HG03175 (cell line): Measurements from ENCODE around the gene PITPNB.

Experiments used
- ATAC-seq: cut with Tn5 transposase; IDR thresholded peaks from one replicate; pipeline ENCODE4 v1.9.1; 2021; ENCODE audit warnings: mild to moderate bottlenecking, moderate library complexity; ENCODE audit not compliant: unreplicated experiment

Gene PITPNB

DNA sequence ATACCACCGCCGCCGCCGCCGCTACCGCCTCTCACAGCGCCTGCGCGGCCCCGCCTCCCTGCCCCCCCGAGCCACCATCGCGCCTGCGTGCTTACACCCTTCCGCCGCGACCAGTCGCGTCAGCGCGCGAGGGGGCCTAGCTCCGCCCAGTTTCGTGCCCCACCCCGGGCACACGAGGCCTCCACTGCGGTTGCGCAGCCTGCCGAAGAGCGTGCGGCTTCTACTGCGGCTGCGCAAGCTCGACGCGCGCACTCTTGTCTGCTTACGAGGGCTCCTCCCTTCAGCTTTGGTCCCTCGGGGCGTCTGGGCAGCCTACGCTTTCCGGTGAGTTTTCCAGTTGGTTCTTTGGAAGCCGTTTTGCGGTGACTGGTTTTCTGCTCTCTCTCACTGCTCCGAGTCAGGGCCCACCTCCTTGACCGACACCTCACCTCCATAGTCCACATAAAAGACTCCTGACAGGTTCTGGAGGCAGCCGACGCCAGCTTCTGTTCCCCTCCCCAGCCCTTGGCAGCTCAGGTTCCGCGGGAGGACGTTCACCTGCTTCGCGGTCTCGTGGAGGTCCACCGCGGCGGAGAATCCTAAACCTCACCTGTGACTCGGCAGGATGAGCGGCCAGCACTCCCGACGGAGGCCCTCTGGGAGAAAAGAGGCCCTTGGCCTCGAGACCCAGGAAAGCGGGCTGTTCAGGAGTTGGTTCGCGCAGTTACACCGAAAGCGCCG, at the start of gene PITPNB:
Gene PITPNB (minus strand): TSS at position 35 of the 720 bp plus-strand sequence. CDS start 65 bp downstream, outside the sequence.
- ATAC-seq, result peak; percentile 81

- ATAC-seq, result no peak
Observed at GRCh38 chr22:27966168-27967064, 47.4 kb upstream of the PITPNB start.

GRCh38 chr22:27962268-27963044, 43.4 kb upstream of the PITPNB start:
- no peak for ATAC-seq

GRCh38 chr22:27961680-27962079, 42.6 kb upstream of the PITPNB start:
- no peak for ATAC-seq

DNA sequence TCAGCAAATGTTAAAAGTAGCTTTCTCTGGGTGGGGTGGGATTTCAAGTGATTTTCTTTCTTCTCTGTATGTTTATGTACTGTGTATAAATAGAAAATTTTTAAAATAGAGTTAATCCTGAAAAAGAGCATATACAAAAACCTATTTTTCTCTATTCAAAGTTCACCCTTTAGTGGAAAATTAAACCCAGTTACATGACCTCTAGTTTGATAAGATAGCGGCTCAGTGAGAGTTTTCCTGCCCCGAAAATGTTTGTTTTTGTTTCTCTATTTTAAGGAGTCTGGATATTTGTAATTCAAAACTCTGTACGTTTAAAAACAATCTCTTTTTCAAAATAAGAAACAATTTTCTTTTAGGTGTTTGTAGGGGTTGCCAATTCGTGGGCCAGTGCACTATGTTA, 42.1 kb upstream of the PITPNB start:
- ATAC-seq, result no peak

DNA sequence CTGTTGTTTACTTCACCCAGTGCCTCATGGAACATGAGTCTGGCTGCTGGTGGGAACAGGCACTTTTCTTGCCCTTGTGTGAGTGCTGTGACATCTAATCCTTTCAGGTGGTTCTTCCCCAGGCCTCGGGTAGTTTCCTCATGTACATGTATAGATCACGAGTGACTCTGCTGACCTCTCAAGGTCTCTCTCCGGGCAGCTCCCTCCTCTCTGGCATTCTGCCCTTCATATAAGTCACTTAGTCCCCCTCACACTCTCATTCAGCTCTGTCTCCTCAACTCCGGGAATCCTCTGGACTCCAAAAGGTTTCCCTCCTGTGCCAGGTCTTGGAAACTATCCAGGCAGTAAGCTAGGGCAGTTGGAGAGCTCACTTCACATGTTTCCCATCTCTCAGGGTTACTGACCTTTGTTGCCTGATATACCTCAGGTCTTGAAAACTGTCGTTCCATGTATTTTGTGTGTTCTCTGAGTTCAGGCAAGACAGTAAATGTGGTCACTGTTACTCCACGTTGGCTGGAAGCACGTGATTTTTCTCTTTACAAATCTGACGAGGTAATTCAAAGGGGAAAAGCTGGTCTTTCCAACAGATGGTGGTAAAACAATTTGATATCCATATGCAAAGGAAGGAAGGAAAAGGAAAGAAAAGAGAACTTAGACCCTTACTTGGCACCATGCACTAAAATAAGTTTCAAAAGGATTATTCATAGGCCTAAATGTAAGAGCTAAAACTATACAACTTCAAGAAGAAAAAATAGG, 40.5 kb upstream of the PITPNB start:
- ATAC-seq, result no peak

- no peak for ATAC-seq
Observed at GRCh38 chr22:27952779-27953178, 33.7 kb upstream of the PITPNB start.

DNA sequence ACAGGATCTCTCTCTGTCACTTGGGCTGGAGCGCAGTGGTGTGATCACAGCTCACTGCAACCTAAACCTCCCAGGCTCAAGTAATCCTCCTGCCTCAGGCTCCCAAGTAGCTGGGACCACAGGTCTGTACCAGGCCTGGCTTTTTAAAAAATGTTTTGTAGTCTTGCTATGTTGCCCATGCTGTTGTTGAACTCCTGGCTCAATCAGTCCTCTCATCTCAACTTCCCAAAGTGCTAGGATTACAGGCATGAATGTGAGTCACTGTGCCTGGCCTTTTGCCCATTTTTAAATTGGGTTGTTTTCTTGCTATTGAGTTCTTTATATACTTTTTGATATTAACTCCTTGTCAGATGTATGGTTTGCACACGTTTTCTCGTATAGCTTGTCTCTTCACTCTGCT, 33.0 kb upstream of the PITPNB start:
- ATAC-seq, result no peak

- no peak for ATAC-seq
Observed at GRCh38 chr22:27949421-27949820, 30.4 kb upstream of the PITPNB start.

DNA sequence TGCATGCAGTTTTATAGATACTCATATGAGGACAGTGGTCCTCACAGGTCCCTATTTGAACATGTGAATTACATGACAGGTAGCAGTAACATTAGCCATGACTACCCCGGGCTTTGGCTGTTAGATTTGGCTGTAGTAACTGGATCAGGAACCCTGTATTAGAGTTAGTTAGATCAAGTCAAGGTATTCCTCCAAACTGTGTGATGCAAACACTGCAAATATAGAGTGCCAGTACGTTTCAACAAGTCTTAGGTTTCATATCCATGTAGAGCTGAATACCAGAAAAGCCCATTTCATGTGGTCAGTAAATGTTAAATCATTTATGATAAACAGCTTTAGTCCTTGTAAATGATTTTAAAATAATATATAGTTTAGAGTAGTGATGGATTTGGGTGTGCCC, 29.5 kb upstream of the PITPNB start:
- ATAC-seq, result no peak

GRCh38 chr22:27947448-27947847, 28.4 kb upstream of the PITPNB start:
- ATAC-seq, result no peak

GRCh38 chr22:27941143-27941542, 22.1 kb upstream of the PITPNB start:
- ATAC-seq, result no peak

- ATAC-seq, result no peak
Observed at GRCh38 chr22:27937453-27937852, 18.4 kb upstream of the PITPNB start.

GRCh38 chr22:27935897-27936296, 16.8 kb upstream of the PITPNB start:
- ATAC-seq, result no peak

DNA sequence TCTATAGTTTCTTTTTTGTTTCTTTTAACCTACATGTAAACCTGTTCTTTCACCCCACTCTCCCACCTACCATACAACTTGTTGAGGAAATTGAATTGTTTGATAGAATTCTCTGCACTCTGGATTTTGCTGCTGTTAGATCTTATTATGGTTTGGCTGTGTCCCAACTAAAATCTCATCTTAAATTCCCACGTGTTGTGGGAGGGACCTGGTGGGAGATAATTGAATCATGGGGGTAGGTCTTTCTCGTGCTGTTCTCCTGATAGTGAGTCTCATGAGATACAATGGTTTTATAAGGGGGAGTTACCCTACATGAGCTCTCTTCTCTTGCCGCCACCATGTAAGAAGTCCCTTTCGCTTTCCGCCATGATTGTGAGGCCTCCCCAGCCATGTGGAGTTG, 15.0 kb upstream of the PITPNB start:
- ATAC-seq, result no peak

- ATAC-seq, result no peak
Observed at GRCh38 chr22:27933186-27933983, 14.3 kb upstream of the PITPNB start.

DNA sequence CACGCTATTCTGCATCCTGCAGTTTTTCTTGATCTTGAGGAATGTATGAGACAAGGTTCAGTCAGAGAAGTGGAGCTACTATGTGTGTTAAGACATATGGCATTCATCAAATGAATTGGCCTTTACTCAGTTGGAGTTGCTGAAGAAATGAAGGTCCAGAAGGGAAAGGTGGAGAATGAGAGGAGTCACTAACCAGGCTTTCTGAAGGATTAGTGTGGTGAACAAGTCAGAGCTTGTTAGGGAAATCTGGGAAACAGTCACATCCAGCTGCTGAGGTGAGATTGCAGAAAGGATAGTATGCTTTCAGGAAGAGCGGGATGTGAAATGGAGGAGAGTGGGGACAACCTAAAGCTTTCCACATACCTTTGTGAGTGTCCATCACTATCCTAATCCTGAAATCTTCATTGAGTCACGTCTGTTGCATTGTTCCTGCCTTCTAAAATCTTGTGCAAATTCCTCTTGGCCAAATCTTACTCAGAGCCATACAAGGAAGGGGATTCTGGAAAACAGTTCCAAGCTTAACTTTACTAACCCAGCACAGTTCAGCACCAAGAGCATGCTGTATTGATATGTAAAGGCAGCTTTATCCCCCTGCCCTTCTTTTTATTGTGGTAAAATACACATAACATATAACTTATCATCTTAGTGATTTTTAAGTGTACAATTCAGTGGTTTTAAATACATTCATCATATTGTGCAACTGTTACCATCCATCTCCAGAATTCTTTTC, 11.4 kb upstream of the PITPNB start:
- ATAC-seq, result no peak

DNA sequence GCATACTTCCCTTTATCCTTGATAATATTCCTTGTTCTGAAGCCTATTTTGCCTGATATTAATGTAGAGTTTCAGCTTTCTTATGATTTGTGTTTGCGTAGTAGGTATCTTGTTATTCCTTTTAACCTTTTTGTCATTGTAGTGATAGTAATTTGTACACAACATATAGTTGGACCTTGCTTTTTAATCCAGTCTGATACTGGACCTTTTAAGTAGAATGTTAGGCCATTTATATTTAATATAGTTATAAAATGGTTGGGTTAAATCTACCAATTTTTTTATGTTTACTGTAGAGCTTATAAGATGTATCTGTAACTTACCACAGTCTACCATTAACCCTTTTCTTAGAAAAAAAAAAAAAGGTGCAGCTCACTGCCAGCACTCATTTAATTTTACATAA, 8.6 kb upstream of the PITPNB start:
- ATAC-seq, result no peak

DNA sequence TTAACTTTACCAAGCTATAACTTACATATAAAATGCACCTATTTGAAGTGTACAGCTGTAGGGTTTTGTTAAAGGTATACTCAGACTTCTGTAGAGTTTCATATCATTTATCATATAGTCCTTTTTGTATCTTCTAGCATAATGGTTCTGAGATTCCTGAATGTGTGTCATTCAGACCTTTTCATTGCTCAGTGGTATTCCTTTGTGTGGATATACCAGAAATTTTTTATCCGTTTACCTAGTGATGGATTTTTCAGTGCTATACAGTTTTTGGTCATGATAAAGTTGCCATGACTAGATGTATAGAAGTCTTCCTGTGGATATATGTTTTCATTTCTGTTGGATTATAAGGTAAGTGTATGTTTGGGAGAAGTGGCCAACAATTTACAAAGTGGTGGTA, 6.3 kb upstream of the PITPNB start:
- ATAC-seq, result no peak
